Smooth muscle cell (in vitro differentiated cells): ENCODE results near the gene PSMB2. TPM values are rescaled to one million over a fixed set of nuclear protein-coding genes. Genes with fewer than 3 reads are reported as not detected.
A peak's percentile ranks its signal among the peaks of the same experiment; 100 is the strongest.

Experiments
- DNase-seq: peaks from one replicate; lab custom pipeline; 2025; ENCODE audit not compliant: unreplicated experiment; lab: John Stamatoyannopoulos, UW
- H2AFZ ChIP-seq: fragments of 200-600 bp; sonication (generic); 2 replicates; pipeline ENCODE4 v1.6.0; 2016; ENCODE audit warnings: antibody characterized with exemption, low read depth, mild to moderate bottlenecking
- H3F3A ChIP-seq: fragments of 200-600 bp; sonication (generic); 2 replicates; pipeline ENCODE4 v1.6.0; 2017; ENCODE audit warnings: antibody characterized with exemption, low read depth
- H3K27ac ChIP-seq: fragments of 200-600 bp; sonication (generic); 2 replicates; pipeline ENCODE4 v1.5.1; 2016; ENCODE audit warnings: low read depth, mild to moderate bottlenecking
- H3K27me3 ChIP-seq: fragments of 200-600 bp; sonication (generic); 2 replicates; pipeline ENCODE4 v1.6.1; 2016; ENCODE audit warnings: low read depth, mild to moderate bottlenecking
- H3K36me3 ChIP-seq: fragments of 200-600 bp; sonication (generic); 2 replicates; pipeline ENCODE4 v1.5.1; 2016; ENCODE audit warnings: low read depth
- H3K4me1 ChIP-seq: fragments of 200-600 bp; sonication (generic); 2 replicates; pipeline ENCODE4 v1.5.1; 2016; ENCODE audit warnings: low read depth
- H3K4me2 ChIP-seq: fragments of 200-600 bp; sonication (generic); 2 replicates; pipeline ENCODE4 v1.6.0; 2016; ENCODE audit warnings: mild to moderate bottlenecking
- H3K4me3 ChIP-seq: fragments of 200-600 bp; sonication (generic); 2 replicates; pipeline ENCODE4 v1.5.1; 2016; ENCODE audit warnings: mild to moderate bottlenecking
- H3K79me2 ChIP-seq: fragments of 200-600 bp; sonication (generic); 2 replicates; pipeline ENCODE4 v1.6.0; 2016; ENCODE audit warnings: low read depth, mild to moderate bottlenecking
- H3K9ac ChIP-seq: fragments of 200-600 bp; sonication (generic); 2 replicates; pipeline ENCODE4 v1.6.0; 2016; ENCODE audit warnings: low read depth
- H3K9me3 ChIP-seq: fragments of 200-600 bp; sonication (generic); replicated peaks from 2 replicates; pipeline ENCODE4 v1.5.1; 2016; ENCODE audit warnings: low read depth
- H4K20me1 ChIP-seq: fragments of 200-600 bp; sonication (generic); 2 replicates; pipeline ENCODE4 v1.6.0; 2016; ENCODE audit warnings: low read depth
- WGBS: methylation state at CpG from one replicate; pipeline ENCODE4 v1.1.7; 2016; ENCODE audit warnings: low lambda C conversion rate; 5-methylcytosine and 5-hydroxymethylcytosine counted together
- polyA plus RNA-seq: library from polyadenylated mRNA; unstranded; fragments of >200 nt; fragmentation: Nextera tagmentation; extraction: Ambion mirVana; gene quantifications from 2 replicates; pipeline ENCODE4 v1.2.1, GENCODE V29; 2016
- total RNA-seq: library from RNA; depleted of rRNA; stranded (reverse); fragments of >200 nt; gene quantifications from 2 replicates; pipeline ENCODE4 v1.2.3, GENCODE V29; 2014
- TF ChIP-seq, protein P1 (sequence below): fragments of 200-600 bp; sonication (generic); IDR thresholded peaks from 2 replicates; pipeline ENCODE4 v1.5.1; 2017; ENCODE audit warnings: borderline replicate concordance, mild to moderate bottlenecking, antibody characterized with exemption; ENCODE audit not compliant: insufficient read depth, poor library complexity, severe bottlenecking

Gene PSMB2
- total and polyA plus RNA-seq, 2 experiments from 2014 or later: 51.6 to 110 TPM

DNA sequence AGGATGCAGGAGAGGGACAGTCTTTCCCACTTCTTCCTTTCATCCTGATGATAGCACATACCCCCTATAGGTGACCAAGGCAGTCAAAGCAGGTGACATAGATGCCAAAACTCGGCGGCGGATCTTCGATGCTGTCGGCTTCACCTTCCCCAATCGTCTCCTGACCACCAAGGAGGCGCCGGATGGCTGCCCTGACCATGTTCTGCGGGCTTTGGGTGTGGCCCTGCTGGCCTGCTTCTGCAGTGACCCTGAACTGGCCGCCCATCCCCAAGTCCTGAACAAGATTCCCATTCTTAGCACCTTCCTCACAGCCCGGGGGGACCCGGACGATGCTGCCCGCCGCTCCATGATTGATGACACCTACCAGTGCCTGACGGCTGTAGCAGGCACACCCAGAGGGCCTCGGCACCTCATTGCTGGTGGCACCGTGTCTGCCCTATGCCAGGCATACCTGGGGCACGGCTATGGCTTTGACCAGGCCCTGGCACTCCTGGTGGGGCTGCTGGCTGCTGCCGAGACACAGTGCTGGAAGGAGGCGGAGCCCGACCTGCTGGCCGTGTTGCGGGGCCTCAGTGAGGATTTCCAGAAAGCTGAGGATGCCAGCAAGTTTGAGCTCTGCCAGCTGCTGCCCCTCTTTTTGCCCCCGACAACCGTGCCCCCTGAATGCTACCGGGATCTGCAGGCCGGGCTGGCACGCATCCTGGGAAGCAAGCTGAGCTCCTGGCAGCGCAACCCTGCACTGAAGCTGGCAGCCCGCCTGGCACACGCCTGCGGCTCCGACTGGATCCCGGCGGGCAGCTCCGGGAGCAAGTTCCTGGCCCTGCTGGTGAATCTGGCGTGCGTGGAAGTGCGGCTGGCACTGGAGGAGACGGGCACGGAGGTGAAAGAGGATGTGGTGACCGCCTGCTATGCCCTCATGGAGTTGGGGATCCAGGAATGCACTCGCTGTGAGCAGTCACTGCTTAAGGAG, 80.8 kb downstream of the PSMB2 start:
- H4K20me1 ChIP-seq: peaks cover 38% of the 10 kb centered on the region
- peaks cover 10% of the 10 kb centered on the region for H3K4me1 ChIP-seq
- no peaks in the 10 kb centered on the region for H3K9me3 ChIP-seq
- no peak overlapping the region for H3K27ac ChIP-seq
- peaks cover 11% of the 10 kb centered on the region for H3K79me2 ChIP-seq
- no peak overlapping the region for H3K4me2 ChIP-seq
- no peak overlapping the region for H3K9ac ChIP-seq
- H3K27me3 ChIP-seq: no peaks in the 10 kb centered on the region
- TF ChIP-seq, protein P1, sequence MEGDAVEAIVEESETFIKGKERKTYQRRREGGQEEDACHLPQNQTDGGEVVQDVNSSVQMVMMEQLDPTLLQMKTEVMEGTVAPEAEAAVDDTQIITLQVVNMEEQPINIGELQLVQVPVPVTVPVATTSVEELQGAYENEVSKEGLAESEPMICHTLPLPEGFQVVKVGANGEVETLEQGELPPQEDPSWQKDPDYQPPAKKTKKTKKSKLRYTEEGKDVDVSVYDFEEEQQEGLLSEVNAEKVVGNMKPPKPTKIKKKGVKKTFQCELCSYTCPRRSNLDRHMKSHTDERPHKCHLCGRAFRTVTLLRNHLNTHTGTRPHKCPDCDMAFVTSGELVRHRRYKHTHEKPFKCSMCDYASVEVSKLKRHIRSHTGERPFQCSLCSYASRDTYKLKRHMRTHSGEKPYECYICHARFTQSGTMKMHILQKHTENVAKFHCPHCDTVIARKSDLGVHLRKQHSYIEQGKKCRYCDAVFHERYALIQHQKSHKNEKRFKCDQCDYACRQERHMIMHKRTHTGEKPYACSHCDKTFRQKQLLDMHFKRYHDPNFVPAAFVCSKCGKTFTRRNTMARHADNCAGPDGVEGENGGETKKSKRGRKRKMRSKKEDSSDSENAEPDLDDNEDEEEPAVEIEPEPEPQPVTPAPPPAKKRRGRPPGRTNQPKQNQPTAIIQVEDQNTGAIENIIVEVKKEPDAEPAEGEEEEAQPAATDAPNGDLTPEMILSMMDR: no peak
- H2AFZ ChIP-seq: no peak overlapping the region
- no peak overlapping the region for H3K4me3 ChIP-seq
- no peaks in the 10 kb centered on the region for H3K36me3 ChIP-seq
- no peak for DNase-seq
- no peaks in the 10 kb centered on the region for H3F3A ChIP-seq
- WGBS: 95% methylated on average over 44 of the region's 44 CpGs

DNA sequence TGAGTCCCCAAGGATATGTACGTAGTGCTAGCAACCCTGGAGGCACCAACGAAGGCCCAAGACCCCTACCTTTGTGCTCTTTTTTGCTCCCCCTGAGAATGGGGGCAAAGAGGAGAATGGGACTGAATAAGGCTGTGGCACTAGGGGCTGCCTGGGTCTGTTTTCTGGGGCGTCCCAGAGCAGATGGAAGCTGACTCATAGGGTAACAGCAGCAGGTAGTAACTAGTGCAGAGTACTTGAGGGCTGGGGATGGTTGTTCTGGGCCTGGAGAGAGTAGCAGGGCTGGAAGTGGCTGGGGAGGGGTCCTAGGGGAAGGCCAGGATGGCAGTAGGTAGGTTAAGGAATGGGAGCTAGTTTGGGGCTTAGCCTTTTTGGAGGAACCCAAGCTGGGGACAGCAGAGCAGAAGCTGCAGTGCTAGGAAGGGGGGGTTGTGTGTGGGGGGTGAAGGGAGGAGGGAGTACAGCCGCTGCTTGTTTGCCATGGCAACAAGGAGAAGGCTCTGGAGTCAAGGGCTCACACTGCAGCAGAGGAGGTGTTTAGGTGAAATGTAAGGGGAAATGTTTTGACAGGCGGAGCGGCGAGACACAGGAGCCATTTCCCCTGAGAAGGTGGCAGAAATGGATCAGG, 81.9 kb downstream of the PSMB2 start:
- Histone ChIP-seq H3F3A (peaks cover 4% of the 10 kb centered on the region), H3K27ac (no peak overlapping the region), H3K4me3 (no peak overlapping the region), H3K79me2 (peaks cover 21% of the 10 kb centered on the region), H3K4me1 (peaks cover 10% of the 10 kb centered on the region), H3K9ac (no peak overlapping the region), H3K27me3 (no peaks in the 10 kb centered on the region), H4K20me1 (peaks cover 38% of the 10 kb centered on the region), H3K4me2 (peak overlapping the region; percentile 99), H2AFZ (no peak overlapping the region), H3K9me3 (no peaks in the 10 kb centered on the region), H3K36me3 (no peaks in the 10 kb centered on the region)
- WGBS: 88% methylated on average over 7 of the region's 7 CpGs
- TF ChIP-seq, protein P1: no peak
- no peak for DNase-seq

DNA sequence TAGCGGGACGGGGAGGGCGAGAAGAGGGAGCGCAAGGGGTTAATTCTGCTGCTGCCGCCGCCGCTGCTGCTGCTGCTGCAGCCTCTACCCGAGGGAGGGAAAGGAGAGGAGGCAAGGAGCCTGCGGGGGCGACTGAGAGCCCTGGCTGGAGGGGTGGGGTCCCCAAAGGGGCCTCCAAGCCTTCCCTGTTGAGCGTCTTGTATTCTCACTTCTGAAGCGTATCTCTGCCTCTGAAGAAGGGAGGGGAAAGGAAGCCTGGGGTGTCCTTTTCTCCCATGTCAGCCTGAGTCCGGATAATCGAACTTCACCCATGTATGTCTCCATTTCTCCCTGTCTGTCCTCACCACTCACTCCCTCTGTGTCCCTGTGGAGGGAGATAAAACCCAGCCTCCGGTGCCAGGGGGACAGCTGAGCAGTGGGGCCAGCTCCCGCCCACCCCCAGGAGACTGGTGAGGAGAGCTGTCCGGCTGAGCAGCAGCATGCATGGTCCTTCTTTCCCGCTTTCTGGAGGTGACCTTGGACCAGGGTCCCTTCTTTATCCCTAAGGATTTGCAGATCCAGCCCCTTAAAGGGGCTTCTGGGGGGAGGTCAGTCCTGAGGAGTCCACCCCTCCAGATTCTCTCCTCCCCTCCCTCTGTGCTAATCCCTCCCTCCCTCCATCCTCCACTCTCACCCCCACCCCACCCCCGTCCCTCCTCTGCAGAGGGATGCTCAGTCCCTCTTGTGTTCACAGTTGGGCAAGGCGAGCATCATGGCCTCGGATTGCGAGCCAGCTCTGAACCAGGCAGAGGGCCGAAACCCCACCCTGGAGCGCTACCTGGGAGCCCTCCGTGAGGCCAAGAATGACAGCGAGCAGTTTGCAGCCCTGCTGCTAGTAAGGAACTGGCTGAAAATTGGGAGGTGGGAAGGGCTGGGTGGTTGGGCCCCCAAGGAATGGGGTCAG, 82.7 kb downstream of the PSMB2 start:
- Histone ChIP-seq H3F3A (peaks cover 4% of the 10 kb centered on the region), H3K9ac (peak overlapping the region; percentile 20), H3K79me2 (peaks cover 27% of the 10 kb centered on the region), H3K36me3 (no peaks in the 10 kb centered on the region), H2AFZ (no peak overlapping the region), H3K27ac (peak overlapping the region; percentile 5), H3K4me2 (peak overlapping the region; percentile 99), H4K20me1 (peaks cover 36% of the 10 kb centered on the region), H3K4me1 (peaks cover 10% of the 10 kb centered on the region), H3K27me3 (no peaks in the 10 kb centered on the region), H3K9me3 (no peaks in the 10 kb centered on the region), H3K4me3 (peak overlapping the region; percentile 90)
- no peak for DNase-seq
- TF ChIP-seq, protein P1: no peak
- 27% methylated on average over 25 of the region's 26 CpGs for WGBS
